GM18505 (cell line): Measurements from ENCODE around the gene TNFRSF11A.

Experiments used
- ATAC-seq: cut with Tn5 transposase; IDR thresholded peaks from one replicate; pipeline ENCODE4 v1.9.1; 2021; ENCODE audit not compliant: unreplicated experiment
- POLR2A ChIP-seq: IDR thresholded peaks from 4 replicates; pipeline ENCODE4 v1.6.1; 2011; ENCODE audit warnings: borderline replicate concordance; ENCODE audit not compliant: insufficient read depth, insufficient read length; ENCODE audit errors: extremely low read depth

The TNFRSF11A gene

DNA sequence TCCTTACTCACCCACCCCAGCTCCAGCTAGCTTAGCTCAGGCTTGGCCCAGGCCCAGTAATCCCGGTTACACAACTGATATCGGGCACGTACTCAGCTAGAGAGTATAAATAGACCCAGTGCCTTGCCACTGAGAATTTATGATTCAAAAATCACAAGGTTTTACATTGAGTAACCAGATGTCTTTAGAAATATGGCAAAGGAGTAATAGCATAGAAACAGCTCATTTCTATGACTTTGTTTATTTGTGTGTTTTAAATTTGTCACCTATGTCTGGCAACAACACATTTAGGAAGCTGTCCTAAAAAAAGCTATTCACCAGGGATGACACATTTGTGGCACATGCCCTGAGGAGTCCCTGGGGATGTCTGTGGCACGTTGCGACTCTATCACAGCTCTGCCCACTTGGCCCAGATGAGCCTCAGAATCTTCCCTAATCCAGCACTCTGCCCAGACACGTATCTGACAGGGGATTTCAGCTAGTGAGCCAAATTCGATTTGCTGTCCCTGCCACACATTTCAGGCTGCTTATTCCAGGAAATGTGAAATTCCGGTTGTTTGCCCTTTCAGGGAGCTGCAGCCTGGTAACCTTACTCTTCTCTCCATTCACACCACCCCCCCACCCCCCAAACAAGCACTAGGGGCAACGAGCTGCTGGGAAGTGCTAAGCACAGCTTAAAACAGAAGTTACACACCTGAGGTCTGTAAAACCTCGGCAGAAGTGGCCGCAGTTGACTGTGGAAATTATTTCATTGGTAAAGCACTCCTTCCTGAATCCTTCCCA is 112.3 kb downstream of the TNFRSF11A start:
- no peak for ATAC-seq
- TF ChIP-seq POLR2A = no peak

DNA sequence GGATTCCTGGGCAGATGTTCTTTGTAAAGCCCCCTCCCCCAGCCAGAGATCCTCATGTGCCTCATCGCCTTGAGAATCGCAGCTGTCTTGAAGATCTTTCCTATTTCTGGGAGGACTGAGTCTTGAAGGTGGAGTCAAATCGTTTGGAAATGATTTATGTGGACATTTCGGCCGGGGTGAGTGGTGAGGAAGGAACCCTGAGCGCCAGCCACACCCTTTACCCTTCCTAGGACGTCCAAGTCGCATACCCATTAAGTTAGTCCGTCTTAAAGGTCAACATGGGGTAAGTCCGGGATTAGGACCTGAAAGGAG is 112.9 kb downstream of the TNFRSF11A start:
- no peak for TF ChIP-seq POLR2A
- ATAC-seq = no peak

DNA sequence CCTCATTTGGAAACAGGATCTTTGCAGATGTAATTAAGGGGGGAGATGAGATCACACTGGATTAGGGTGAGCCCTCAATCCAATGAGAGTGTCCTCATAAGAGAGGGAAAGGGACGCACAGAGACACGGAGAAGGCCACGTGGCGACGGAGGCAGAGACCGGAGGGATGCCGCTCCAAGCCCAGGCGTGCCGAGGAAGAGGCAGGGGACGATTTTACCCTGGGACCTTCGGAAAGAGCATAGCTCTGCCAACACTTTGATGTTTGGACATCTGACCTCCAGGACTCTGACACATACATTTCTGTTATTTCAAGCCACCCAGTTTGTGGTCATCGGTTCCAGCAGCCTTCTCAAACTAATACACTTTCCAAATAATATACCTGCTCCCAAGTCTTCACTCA is 113.3 kb downstream of the TNFRSF11A start:
- ATAC-seq = no peak
- TF ChIP-seq POLR2A = no peak

DNA sequence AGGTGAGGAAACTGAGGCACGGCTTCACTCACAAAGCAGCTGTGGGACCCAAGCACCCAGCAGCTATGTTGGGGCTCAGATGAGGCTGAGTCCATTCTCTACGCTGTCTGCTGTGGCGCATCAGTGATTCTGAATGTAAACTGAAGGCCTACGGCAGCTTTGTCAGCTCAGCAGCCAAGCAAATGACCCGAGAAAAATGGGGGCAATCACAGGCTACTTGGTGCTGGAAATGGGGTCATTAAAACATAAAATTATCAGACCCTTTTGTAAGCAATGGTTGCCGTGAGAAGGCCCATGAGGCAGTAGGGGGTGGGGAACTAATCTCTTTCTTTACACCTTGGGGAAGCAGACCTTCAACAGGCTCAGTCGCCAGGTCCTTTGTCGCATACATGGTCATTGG is 113.8 kb downstream of the TNFRSF11A start:
- no peak for TF ChIP-seq POLR2A
- ATAC-seq = no peak
